Adrenal gland (tissue), 5 donors: ENCODE data around the gene SLAMF7.

ENCODE experiments used
- POLR2A ChIP-seq, 2 donors: fragments of 450-650 bp; IDR thresholded peaks; one replicate each; pipeline ENCODE4 v1.6.1; 2017; ENCODE audit warnings: antibody characterized with exemption in 2 of 2, mild to moderate bottlenecking in 2 of 2, moderate library complexity in 1 of 2
- TF ChIP-seq, protein P1 (sequence below), 6 experiments: fragments of 450-650 bp in 4 of 6; fragments of 200-600 bp in 2 of 6; sonication (generic) in 1 of 6; IDR thresholded peaks; 1 replicate in 5 of 6; 2 replicates in 1 of 6; pipeline versions ENCODE4 v1.5.1 to v1.8.0; 2016 to 2021; ENCODE audit warnings: antibody characterized with exemption in 6 of 6, mild to moderate bottlenecking in 2 of 6, moderate library complexity in 1 of 6
- donor health status: DM: no; HTN: no; CAD: no.

DNA sequence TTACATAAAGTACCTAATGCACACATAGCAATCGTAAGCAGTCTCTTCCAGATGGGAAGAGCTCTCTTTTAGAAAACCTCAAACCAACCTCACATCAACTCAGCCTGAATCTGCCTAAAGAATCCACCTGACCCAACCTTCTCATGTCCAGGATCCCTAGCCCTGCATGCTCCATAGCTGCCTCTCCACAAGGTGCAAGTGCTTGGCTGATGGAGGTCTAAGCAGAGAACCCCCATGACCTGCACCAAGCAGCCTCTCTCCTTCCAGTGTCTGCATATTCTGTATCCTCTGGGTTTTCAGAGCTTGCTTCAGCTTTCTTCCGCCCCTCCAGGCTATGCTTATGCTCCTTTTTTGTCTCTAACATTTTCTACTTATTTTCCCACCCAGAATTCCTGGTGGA, 59.4 kb downstream of the SLAMF7 start:
- TF ChIP-seq, protein P1, sequence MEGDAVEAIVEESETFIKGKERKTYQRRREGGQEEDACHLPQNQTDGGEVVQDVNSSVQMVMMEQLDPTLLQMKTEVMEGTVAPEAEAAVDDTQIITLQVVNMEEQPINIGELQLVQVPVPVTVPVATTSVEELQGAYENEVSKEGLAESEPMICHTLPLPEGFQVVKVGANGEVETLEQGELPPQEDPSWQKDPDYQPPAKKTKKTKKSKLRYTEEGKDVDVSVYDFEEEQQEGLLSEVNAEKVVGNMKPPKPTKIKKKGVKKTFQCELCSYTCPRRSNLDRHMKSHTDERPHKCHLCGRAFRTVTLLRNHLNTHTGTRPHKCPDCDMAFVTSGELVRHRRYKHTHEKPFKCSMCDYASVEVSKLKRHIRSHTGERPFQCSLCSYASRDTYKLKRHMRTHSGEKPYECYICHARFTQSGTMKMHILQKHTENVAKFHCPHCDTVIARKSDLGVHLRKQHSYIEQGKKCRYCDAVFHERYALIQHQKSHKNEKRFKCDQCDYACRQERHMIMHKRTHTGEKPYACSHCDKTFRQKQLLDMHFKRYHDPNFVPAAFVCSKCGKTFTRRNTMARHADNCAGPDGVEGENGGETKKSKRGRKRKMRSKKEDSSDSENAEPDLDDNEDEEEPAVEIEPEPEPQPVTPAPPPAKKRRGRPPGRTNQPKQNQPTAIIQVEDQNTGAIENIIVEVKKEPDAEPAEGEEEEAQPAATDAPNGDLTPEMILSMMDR (IDR thresholded peaks at IDR 0.05): no peak
- TF ChIP-seq POLR2A (IDR thresholded peaks at IDR 0.05): no peak
